ENCODE data around the gene MRPL11. TPM values are rescaled to one million over a fixed set of nuclear protein-coding genes. Genes with fewer than 3 reads are reported as not detected.

MRPL11 gene
- total RNA-seq, 1 donor from 2014 or later = 66.4 TPM

DNA sequence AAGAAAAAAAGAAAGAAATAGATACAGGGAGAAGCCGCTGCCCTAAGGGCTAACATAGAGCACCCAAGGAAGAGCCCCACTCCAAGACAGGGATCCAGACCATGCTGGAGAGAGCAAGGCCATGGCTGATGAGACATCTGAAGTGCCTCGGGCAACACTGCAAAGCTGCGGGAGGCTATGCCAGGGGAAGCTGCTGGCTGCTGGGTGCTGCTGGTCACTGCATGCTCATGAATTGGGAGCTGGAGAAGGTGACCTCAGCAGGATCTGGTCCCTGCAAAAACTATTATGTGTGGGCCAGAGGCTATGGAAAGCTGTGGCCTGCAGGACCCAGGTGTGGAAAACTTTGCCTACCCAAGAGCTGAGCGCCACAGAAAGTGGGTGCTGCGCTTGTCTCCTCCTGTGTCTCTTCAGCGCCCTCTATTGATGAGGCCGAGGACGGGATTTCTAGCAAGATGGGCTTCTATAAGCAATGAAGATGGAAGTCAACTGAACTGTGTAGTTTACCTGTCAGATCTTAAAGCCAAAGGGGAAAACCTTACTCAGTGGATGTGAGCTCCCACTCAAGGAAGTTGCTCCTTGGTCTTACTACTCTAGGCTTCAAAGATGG lies 49.8 kb downstream of the MRPL11 start:
- ATAC-seq = peak; percentile 78

DNA sequence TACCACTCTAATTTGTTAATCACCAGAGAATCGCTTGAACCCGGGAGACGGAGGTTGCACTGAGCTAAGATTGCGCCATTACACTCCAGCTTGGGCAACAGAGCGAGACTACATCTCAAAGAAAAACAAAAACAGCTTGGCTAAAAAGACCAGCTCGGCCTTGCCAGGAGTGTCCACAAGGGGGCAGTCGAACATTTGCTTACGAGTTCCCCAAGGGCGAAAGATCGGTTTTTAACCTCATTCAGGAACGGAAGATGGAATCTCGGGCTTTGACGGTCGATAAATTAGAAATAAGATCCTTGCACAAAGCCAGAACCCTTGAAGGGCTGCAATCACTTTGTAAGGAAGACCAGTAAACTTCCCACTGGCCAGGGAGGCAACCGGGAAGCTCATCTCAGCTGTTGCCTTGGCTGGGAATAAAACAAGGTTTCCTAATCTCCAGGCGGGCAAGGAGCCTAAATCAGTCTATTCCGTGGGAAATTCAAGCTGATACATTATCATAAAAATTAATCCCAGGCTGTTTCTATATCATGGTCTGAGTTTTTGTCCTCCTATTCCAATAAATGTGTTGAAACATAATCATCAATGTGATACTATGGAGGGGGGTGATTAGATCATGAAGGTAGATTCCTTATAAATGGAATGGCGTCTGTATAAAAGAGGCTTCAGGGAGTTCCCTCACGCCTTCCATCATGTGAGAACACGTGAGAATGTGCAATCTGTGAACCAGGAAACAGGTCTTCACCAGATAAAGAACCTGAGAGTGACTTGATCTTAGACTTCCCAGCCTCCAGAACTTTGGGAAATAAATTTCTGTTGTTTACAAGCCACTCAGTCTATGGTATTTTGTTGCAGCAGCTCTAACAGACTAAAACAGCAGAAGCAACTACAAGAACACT lies 52.2 kb downstream of the MRPL11 start:
- peak; percentile 70 for ATAC-seq

Other genes starting within 250 kb of the MRPL11 start
- gene KLC2, start 181.1 kb downstream of the MRPL11 start, total RNA-seq = 14.2 TPM
- 145 TPM for gene RAB1B, start 170.2 kb downstream of the MRPL11 start, total RNA-seq
- gene CNIH2, start 160.7 kb downstream of the MRPL11 start, total RNA-seq = 0.52 TPM
- gene YIF1A, start 149.7 kb downstream of the MRPL11 start, total RNA-seq = 69.7 TPM
- not detected for gene TMEM151A, start 147.0 kb downstream of the MRPL11 start, total RNA-seq
- gene CD248, start 121.8 kb downstream of the MRPL11 start, total RNA-seq = 4.0 TPM
- gene RIN1, start 102.4 kb downstream of the MRPL11 start, total RNA-seq = 23.1 TPM
- gene BRMS1, start 93.7 kb downstream of the MRPL11 start, total RNA-seq = 31.8 TPM
- 3.5 TPM for gene B4GAT1, start 91.2 kb downstream of the MRPL11 start, total RNA-seq
- gene SLC29A2, start 67.1 kb downstream of the MRPL11 start, total RNA-seq = 3.6 TPM
- not detected for gene NPAS4, start 17.8 kb downstream of the MRPL11 start, total RNA-seq
- 3.7 TPM for gene PELI3, start 28.1 kb upstream of the MRPL11 start, total RNA-seq
- 46.9 TPM for gene DPP3, start 41.6 kb upstream of the MRPL11 start, total RNA-seq
- gene BBS1, start 71.8 kb upstream of the MRPL11 start, total RNA-seq = 11.8 TPM
- gene ZDHHC24, start 107.2 kb upstream of the MRPL11 start, total RNA-seq = 6.8 TPM
- gene ACTN3, start 108.1 kb upstream of the MRPL11 start, total RNA-seq = 0.44 TPM
- gene CTSF, start 129.8 kb upstream of the MRPL11 start, total RNA-seq = 4.1 TPM
- 0.16 TPM for gene CCDC87, start 154.2 kb upstream of the MRPL11 start, total RNA-seq
- 20.1 TPM for gene CCS, start 154.3 kb upstream of the MRPL11 start, total RNA-seq
- 36.8 TPM for gene RBM14, start 177.8 kb upstream of the MRPL11 start, total RNA-seq
- 84.7 TPM for gene RBM4, start 199.9 kb upstream of the MRPL11 start, total RNA-seq
- 10.2 TPM for gene RBM4B, start 239.0 kb upstream of the MRPL11 start, total RNA-seq

All from esophagus mucosa (tissue), 1 donor.